Mesothelial cell of epicardium (in vitro differentiated cells): ENCODE results near the gene HCAR1. TPM values are rescaled to one million over a fixed set of nuclear protein-coding genes. Genes with fewer than 3 reads are reported as not detected.
"Not testable (repeated sequence)": the region's sequence is repeated elsewhere in the genome, so short reads cannot be mapped to it uniquely, and the experiment has no call there.

Source experiments
- DNase-seq, 2 experiments: peaks; one replicate each; pipeline ENCODE4 v3.0.0; 2021; ENCODE audit warnings: low spot score in 2 of 2; ENCODE audit not compliant: unreplicated experiment in 2 of 2
- H3K27ac Mint-ChIP-seq: 2 replicates; pipeline ENCODE4 v1.8.0; 2021; ENCODE audit warnings: mixed read lengths
- H3K27me3 Mint-ChIP-seq: 2 replicates; pipeline ENCODE4 v1.8.0; 2021; ENCODE audit warnings: low read depth, mixed read lengths
- H3K36me3 Mint-ChIP-seq: 2 replicates; pipeline ENCODE4 v1.8.0; 2021; ENCODE audit warnings: mixed read lengths
- H3K4me1 Mint-ChIP-seq: 2 replicates; pipeline ENCODE4 v1.8.0; 2021; ENCODE audit warnings: mixed read lengths
- H3K4me3 Mint-ChIP-seq: 2 replicates; pipeline ENCODE4 v1.8.0; 2021; ENCODE audit warnings: mild to moderate bottlenecking, moderate library complexity, mixed read lengths
- H3K9me3 Mint-ChIP-seq: 2 replicates; pipeline ENCODE4 v1.8.0; 2021; ENCODE audit warnings: mixed read lengths
- CTCF ChIP-seq: fragments of 200-600 bp; sonication (generic); IDR thresholded peaks from one replicate; pipeline ENCODE4 v1.5.0; 2021; ENCODE audit warnings: antibody characterized with exemption; ENCODE audit not compliant: unreplicated experiment
- total RNA-seq: library from RNA; stranded (reverse); gene quantifications from 3 replicates; pipeline ENCODE4 v1.2.1, GENCODE V29; 2021

Gene HCAR1
- total RNA-seq, 1 donor from 2014 or later: 1.2 TPM

- peaks cover 42% of the 10 kb centered on the region for H3K4me1 Mint-ChIP-seq
- no peaks in the 10 kb centered on the region for H3K36me3 Mint-ChIP-seq
- no peak overlapping the region for H3K27ac Mint-ChIP-seq
- no peaks in the 10 kb centered on the region for H3K27me3 Mint-ChIP-seq
- TF ChIP-seq CTCF: no peak
- no peak for DNase-seq
- no peaks in the 10 kb centered on the region for H3K9me3 Mint-ChIP-seq
- H3K4me3 Mint-ChIP-seq: no peak overlapping the region
Observed at GRCh38 chr12:122724641-122725243, 5.9 kb downstream of the HCAR1 start.

- peaks cover 28% of the 10 kb centered on the region for H3K4me1 Mint-ChIP-seq
- H3K9me3 Mint-ChIP-seq: no peaks in the 10 kb centered on the region
- peak overlapping the region; percentile 89 for H3K27ac Mint-ChIP-seq
- no peaks in the 10 kb centered on the region for H3K36me3 Mint-ChIP-seq
- no peak for TF ChIP-seq CTCF
- H3K4me3 Mint-ChIP-seq: no peak overlapping the region
- H3K27me3 Mint-ChIP-seq: no peaks in the 10 kb centered on the region
- DNase-seq: no peak
Observed at GRCh38 chr12:122722387-122722786, 8.3 kb downstream of the HCAR1 start.

GRCh38 chr12:122721057-122721545, 9.5 kb downstream of the HCAR1 start:
- Mint-ChIP-seq H3K36me3 (no peaks in the 10 kb centered on the region), H3K4me1 (peaks cover 26% of the 10 kb centered on the region), H3K9me3 (no peaks in the 10 kb centered on the region), H3K27me3 (no peaks in the 10 kb centered on the region), H3K27ac (peak overlapping the region; percentile 98), H3K4me3 (peak overlapping the region; percentile 13)
- DNase-seq: no peak
- TF ChIP-seq CTCF: no peak

GRCh38 chr12:122716658-122717057, 14.0 kb downstream of the HCAR1 start, which contains the start of gene HCAR3:
TSS of gene HCAR3 (minus strand) at chr12:122716811. CDS start at chr12:122716737, 74 bp downstream.
- peak within 1 kb of the TSS; percentile 97 for H3K27ac Mint-ChIP-seq
- H3K27me3 Mint-ChIP-seq, DNase-seq, H3K36me3 Mint-ChIP-seq, H3K9me3 Mint-ChIP-seq, H3K4me3 Mint-ChIP-seq: not testable (repeated sequence)
- H3K4me1 Mint-ChIP-seq: peaks cover 30% of the 10 kb centered on the region

- DNase-seq: not testable (repeated sequence)
- H3K4me1 Mint-ChIP-seq: peaks cover 34% of the 10 kb centered on the region
Observed at GRCh38 chr12:122715211-122715610, 15.4 kb downstream of the HCAR1 start.

GRCh38 chr12:122713491-122714188, 17.0 kb downstream of the HCAR1 start:
- peaks cover 37% of the 10 kb centered on the region for H3K4me1 Mint-ChIP-seq
- not testable (repeated sequence) for H3K4me3 Mint-ChIP-seq, DNase-seq, H3K27ac Mint-ChIP-seq, H3K9me3 Mint-ChIP-seq, H3K27me3 Mint-ChIP-seq, H3K36me3 Mint-ChIP-seq

More at GRCh38 chr12:122715211-122715610, 15.4 kb downstream of the HCAR1 start:
- H3K4me3 Mint-ChIP-seq, H3K9me3 Mint-ChIP-seq, H3K36me3 Mint-ChIP-seq, H3K27me3 Mint-ChIP-seq: not testable (repeated sequence)
- H3K27ac Mint-ChIP-seq: peak overlapping the region; percentile 97

- not testable (repeated sequence) for H3K27me3 Mint-ChIP-seq, H3K36me3 Mint-ChIP-seq, H3K9me3 Mint-ChIP-seq, DNase-seq, H3K4me3 Mint-ChIP-seq
- peaks cover 44% of the 10 kb centered on the region for H3K4me1 Mint-ChIP-seq
- H3K27ac Mint-ChIP-seq: peak overlapping the region; percentile 94
Observed at GRCh38 chr12:122711266-122711665, 19.4 kb downstream of the HCAR1 start.

GRCh38 chr12:122710341-122710740, 20.3 kb downstream of the HCAR1 start:
- not testable (repeated sequence) for DNase-seq, H3K36me3 Mint-ChIP-seq, H3K9me3 Mint-ChIP-seq, H3K27me3 Mint-ChIP-seq
- peak overlapping the region; percentile 94 for H3K27ac Mint-ChIP-seq
- peak overlapping the region; percentile 13 for H3K4me3 Mint-ChIP-seq
- H3K4me1 Mint-ChIP-seq: peaks cover 41% of the 10 kb centered on the region

GRCh38 chr12:122709287-122709686, 21.4 kb downstream of the HCAR1 start:
- H3K27me3 Mint-ChIP-seq, H3K36me3 Mint-ChIP-seq, DNase-seq, H3K9me3 Mint-ChIP-seq: not testable (repeated sequence)
- peak overlapping the region; percentile 73 for H3K27ac Mint-ChIP-seq
- H3K4me3 Mint-ChIP-seq: peak overlapping the region; percentile 8
- H3K4me1 Mint-ChIP-seq: peaks cover 30% of the 10 kb centered on the region

GRCh38 chr12:122703841-122704240, 26.8 kb downstream of the HCAR1 start:
- Mint-ChIP-seq H3K4me1 (peaks cover 38% of the 10 kb centered on the region), H3K4me3 (peak overlapping the region; percentile 13), H3K27ac (peak overlapping the region; percentile 94)
- not testable (repeated sequence) for H3K9me3 Mint-ChIP-seq, H3K36me3 Mint-ChIP-seq, DNase-seq, H3K27me3 Mint-ChIP-seq
